Hematopoietic multipotent progenitor cell treated with erythropoietin and hydrocortisone succinate and interleukin-3 and kit ligand, for 4 days (in vitro differentiated cells): Measurements from ENCODE around the gene FAM222B.
"Not testable (repeated sequence)": the region's sequence is repeated elsewhere in the genome, so short reads cannot be mapped to it uniquely, and the experiment has no call there.

Experiments
- DNase-seq: peaks from one replicate; pipeline ENCODE4 v3.0.0-alpha.2; 2015

Gene FAM222B

GRCh38 chr17:28836541-28836940, 6.0 kb downstream of the FAM222B start:
- DNase-seq: not testable (repeated sequence)

- DNase-seq: no peak
Observed at GRCh38 chr17:28834420-28834819, 8.2 kb downstream of the FAM222B start.

GRCh38 chr17:28828294-28829040, 14.1 kb downstream of the FAM222B start:
- DNase-seq: no peak

GRCh38 chr17:28827672-28828071, 14.9 kb downstream of the FAM222B start:
- peak; percentile 74 for DNase-seq

GRCh38 chr17:28819582-28819981, 23.0 kb downstream of the FAM222B start:
- DNase-seq: no peak

GRCh38 chr17:28818819-28819221, 23.8 kb downstream of the FAM222B start:
- DNase-seq: no peak

- no peak for DNase-seq
Observed at GRCh38 chr17:28816540-28816939, 26.1 kb downstream of the FAM222B start.

- peak; percentile 77 for DNase-seq
Observed at GRCh38 chr17:28812748-28813377, 29.7 kb downstream of the FAM222B start.

- DNase-seq: peak; percentile 99
Observed at GRCh38 chr17:28812091-28812747, 30.4 kb downstream of the FAM222B start.

GRCh38 chr17:28811651-28812090, 30.9 kb downstream of the FAM222B start:
- DNase-seq: peak; percentile 55

GRCh38 chr17:28810437-28810836, 32.2 kb downstream of the FAM222B start:
- no peak for DNase-seq

- no peak for DNase-seq
Observed at GRCh38 chr17:28807925-28808634, 34.5 kb downstream of the FAM222B start.

- no peak for DNase-seq
Observed at GRCh38 chr17:28796062-28796461, 46.5 kb downstream of the FAM222B start.

GRCh38 chr17:28794846-28795441, 47.6 kb downstream of the FAM222B start:
- DNase-seq: not testable (repeated sequence)

- peak; percentile 80 for DNase-seq
Observed at GRCh38 chr17:28792877-28793661, 49.5 kb downstream of the FAM222B start.

- no peak for DNase-seq
Observed at GRCh38 chr17:28788100-28788499, 54.5 kb downstream of the FAM222B start.

- DNase-seq: no peak
Observed at GRCh38 chr17:28783161-28783560, 59.4 kb downstream of the FAM222B start.

GRCh38 chr17:28779601-28780000, 63.0 kb downstream of the FAM222B start:
- DNase-seq: not testable (repeated sequence)

- no peak for DNase-seq
Observed at GRCh38 chr17:28777178-28777577, 65.4 kb downstream of the FAM222B start.

- DNase-seq: no peak
Observed at GRCh38 chr17:28774206-28774605, 68.4 kb downstream of the FAM222B start.

GRCh38 chr17:28773736-28774135, 68.9 kb downstream of the FAM222B start:
- no peak for DNase-seq

GRCh38 chr17:28765038-28765437, 77.6 kb downstream of the FAM222B start:
- DNase-seq: no peak
